Activated T-cell treated with anti-CD3 and anti-CD28 coated beads for 48 hours (primary cell): ENCODE data around the gene OSTN.
"Not testable (repeated sequence)": the region's sequence is repeated elsewhere in the genome, so short reads cannot be mapped to it uniquely, and the experiment has no call there.

Experiments used
- DNase-seq: peaks from one replicate; pipeline ENCODE4 v3.0.0-alpha.2; 2020; ENCODE audit warnings: low read depth

Gene OSTN

GRCh38 chr3:191198932-191199331, at the start of gene OSTN:
TSS of gene OSTN (plus strand) at chr3:191199241. CDS start at chr3:191212533, 13,292 bp downstream.
- no peak for DNase-seq

GRCh38 chr3:191151653-191152052, 47.4 kb upstream of the OSTN start:
- DNase-seq, result no peak

GRCh38 chr3:191154827-191155226, 44.2 kb upstream of the OSTN start:
- no peak for DNase-seq

GRCh38 chr3:191158247-191158646, 40.8 kb upstream of the OSTN start:
- DNase-seq, result no peak

GRCh38 chr3:191158815-191159214, 40.2 kb upstream of the OSTN start:
- DNase-seq, result no peak

GRCh38 chr3:191165802-191166201, 33.2 kb upstream of the OSTN start:
- no peak for DNase-seq

GRCh38 chr3:191166368-191166767, 32.7 kb upstream of the OSTN start:
- DNase-seq, result no peak

- no peak for DNase-seq
Observed at GRCh38 chr3:191169566-191169965, 29.5 kb upstream of the OSTN start.

- DNase-seq, result no peak
Observed at GRCh38 chr3:191170097-191170496, 28.9 kb upstream of the OSTN start.

- no peak for DNase-seq
Observed at GRCh38 chr3:191175102-191175501, 23.9 kb upstream of the OSTN start.

GRCh38 chr3:191176038-191176785, 22.8 kb upstream of the OSTN start:
- no peak for DNase-seq

- DNase-seq, result not testable (repeated sequence)
Observed at GRCh38 chr3:191185382-191185781, 13.7 kb upstream of the OSTN start.

GRCh38 chr3:191188246-191188645, 10.8 kb upstream of the OSTN start:
- not testable (repeated sequence) for DNase-seq

GRCh38 chr3:191192270-191192669, 6.8 kb upstream of the OSTN start:
- not testable (repeated sequence) for DNase-seq

GRCh38 chr3:191192941-191193340, 6.1 kb upstream of the OSTN start:
- DNase-seq, result no peak

GRCh38 chr3:191197761-191198306, 1.2 kb upstream of the OSTN start:
- no peak for DNase-seq

- DNase-seq, result no peak
Observed at GRCh38 chr3:191198480-191198879, 561 bp upstream of the OSTN start.

GRCh38 chr3:191210032-191210431, 11.0 kb downstream of the OSTN start:
- no peak for DNase-seq

GRCh38 chr3:191216510-191216909, 17.5 kb downstream of the OSTN start:
- DNase-seq, result no peak

GRCh38 chr3:191217301-191217700, 18.3 kb downstream of the OSTN start:
- no peak for DNase-seq

GRCh38 chr3:191220908-191221307, 21.9 kb downstream of the OSTN start:
- no peak for DNase-seq

GRCh38 chr3:191221638-191222037, 22.6 kb downstream of the OSTN start:
- no peak for DNase-seq

- DNase-seq, result no peak
Observed at GRCh38 chr3:191227541-191227940, 28.5 kb downstream of the OSTN start.

- no peak for DNase-seq
Observed at GRCh38 chr3:191234216-191234615, 35.2 kb downstream of the OSTN start.
